ENCODE results near the gene SEL1L2.

Gene SEL1L2

GRCh38 chr20:13891575-13891974 is 98.8 kb downstream of the SEL1L2 start:
- TF ChIP-seq CTCF (IDR thresholded peaks at IDR 0.05; ENCODE audit: control insufficient read depth, extremely low read depth, insufficient read depth) = no peak
- no peak overlapping the region for H3K4me3 ChIP-seq (ENCODE audit: low read depth, low read length)
- no peak for DNase-seq (ENCODE audit: low read depth)

GRCh38 chr20:13884803-13885202 is 105.6 kb downstream of the SEL1L2 start:
- H3K4me3 ChIP-seq (ENCODE audit: low read depth, low read length) = no peak overlapping the region
- no peak for DNase-seq (ENCODE audit: low read depth)
- no peak for TF ChIP-seq CTCF (IDR thresholded peaks at IDR 0.05; ENCODE audit: control insufficient read depth, extremely low read depth, insufficient read depth)

- no peak for TF ChIP-seq CTCF (IDR thresholded peaks at IDR 0.05; ENCODE audit: control insufficient read depth, extremely low read depth, insufficient read depth)
- no peak overlapping the region for H3K4me3 ChIP-seq (ENCODE audit: low read depth, low read length)
- no peak for DNase-seq (ENCODE audit: low read depth)
These were observed 107.0 kb downstream of the SEL1L2 start for GRCh38 chr20:13883425-13883824.

GRCh38 chr20:13878566-13878965 is 111.8 kb downstream of the SEL1L2 start:
- H3K4me3 ChIP-seq (ENCODE audit: low read depth, low read length) = no peak overlapping the region
- DNase-seq (ENCODE audit: low read depth) = no peak
- no peak for TF ChIP-seq CTCF (IDR thresholded peaks at IDR 0.05; ENCODE audit: control insufficient read depth, extremely low read depth, insufficient read depth)

GRCh38 chr20:13877793-13878192 is 112.6 kb downstream of the SEL1L2 start:
- peak; percentile 37 for DNase-seq (ENCODE audit: low read depth)
- H3K4me3 ChIP-seq (ENCODE audit: low read depth, low read length) = no peak overlapping the region

GRCh38 chr20:13875265-13875811 is 115.1 kb downstream of the SEL1L2 start:
- TF ChIP-seq CTCF (IDR thresholded peaks at IDR 0.05; ENCODE audit: control insufficient read depth, extremely low read depth, insufficient read depth) = no peak
- no peak overlapping the region for H3K4me3 ChIP-seq (ENCODE audit: low read depth, low read length)
- DNase-seq (ENCODE audit: low read depth) = no peak

More at GRCh38 chr20:13877793-13878192, 112.6 kb downstream of the SEL1L2 start:
- no peak for TF ChIP-seq CTCF (IDR thresholded peaks at IDR 0.05; ENCODE audit: control insufficient read depth, extremely low read depth, insufficient read depth)
